Measurements from ENCODE around the gene TMTC2. TPM values are rescaled to one million over a fixed set of nuclear protein-coding genes. Genes with fewer than 3 reads are reported as not detected.

TMTC2 gene
- total and polyA plus RNA-seq, 2 donors (not counting 3 experiments of a cell fraction or from before 2014, with no cell fraction given): 4.1 to 7.8 TPM

DNA sequence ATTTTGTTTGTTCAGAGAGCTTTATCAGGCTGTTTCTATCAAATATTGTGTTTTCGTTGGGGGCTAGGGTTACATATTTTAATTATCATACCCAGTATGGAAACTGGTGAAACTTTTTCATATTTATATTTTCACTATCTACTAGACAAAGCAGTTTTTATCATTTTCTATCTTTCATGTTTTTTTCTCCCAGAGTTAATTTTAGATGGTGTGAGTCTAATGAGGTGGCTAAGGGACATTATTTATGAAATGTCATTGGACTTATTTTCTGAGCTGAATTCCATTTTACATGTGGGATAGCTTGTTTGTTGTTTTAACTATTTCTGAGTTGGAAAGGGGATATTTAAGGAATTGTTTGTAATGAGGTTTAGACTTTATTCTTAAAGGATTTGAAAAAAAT, 100.3 kb downstream of the TMTC2 start:
- dilution Hi-C loops (cut with MboI; ENCODE audit: extremely low pct_ligation_motif_present, low sequenced_read_pairs) (no loop called here), intact Hi-C loops (cut with micrococcal nuclease) (no loop called here)
- no peak overlapping the region for H3K27ac ChIP-seq (ENCODE audit: insufficient read depth, low read depth, low read length)
- no peaks in the 10 kb centered on the region for H4K20me1 ChIP-seq (replicated peaks; ENCODE audit: control insufficient read depth, extremely low read depth, insufficient read depth, low read length)
- H3K4me1 ChIP-seq (ENCODE audit: control insufficient read depth, extremely low read depth, insufficient read depth, low read length): no peaks in the 10 kb centered on the region
- FAIRE-seq: no peak
- no peak overlapping the region for H3K4me2 ChIP-seq (ENCODE audit: insufficient read depth, low read length)
- H3K9me1 ChIP-seq (replicated peaks; ENCODE audit: control insufficient read depth, extremely low read depth, insufficient read depth, low read length): no peaks in the 10 kb centered on the region
- no peaks in the 10 kb centered on the region for H3K36me3 ChIP-seq (ENCODE audit: control insufficient read depth in 2 of 2, extremely low read depth in 1 of 2, insufficient read depth in 2 of 2, low read length in 2 of 2)
- TF ChIP-seq EZH2 (IDR thresholded peaks at IDR 0.05; ENCODE audit: borderline replicate concordance, low read depth, low read length, severe bottlenecking) (no peak), JUN (IDR thresholded peaks at IDR 0.05; ENCODE audit: borderline replicate concordance, insufficient read depth, insufficient read length, low read depth) (no peak), MYC (IDR thresholded peaks at IDR 0.05; ENCODE audit: low read depth, low read length) (no peak), CTCF (IDR thresholded peaks at IDR 0.05; ENCODE audit: extremely low read depth in 1 of 2, insufficient read depth in 1 of 2, low read depth in 1 of 2, low read length in 2 of 2) (no peak), FOS (IDR thresholded peaks at IDR 0.05; ENCODE audit: borderline replicate concordance, insufficient read depth, low read length) (no peak), MAX (IDR thresholded peaks at IDR 0.05; ENCODE audit: insufficient read depth, insufficient read length) (no peak), GATA2 (IDR thresholded peaks at IDR 0.05; ENCODE audit: insufficient read depth, insufficient read length, low read depth, low read length) (no peak), POLR2A (IDR thresholded peaks at IDR 0.05; ENCODE audit: low read depth, low read length) (no peak), POLR2AphosphoS5 (IDR thresholded peaks at IDR 0.05; ENCODE audit: insufficient read depth, low read depth, low read length) (no peak)
- no TSS peak for BruUV-seq (replicated peaks)
- no peak overlapping the region for H3K9ac ChIP-seq (replicated peaks; ENCODE audit: extremely low read depth, insufficient read depth, low read length)
- H3K27me3 ChIP-seq (ENCODE audit: control insufficient read depth in 2 of 2, insufficient read depth in 2 of 2, low read length in 2 of 2): no peaks in the 10 kb centered on the region
- no peaks in the 10 kb centered on the region for H3K9me3 ChIP-seq (replicated peaks; ENCODE audit: control insufficient read depth, insufficient read depth, low read length)
- no peak for DNase-seq (ENCODE audit: low read depth, low spot score)
- H2AFZ ChIP-seq (ENCODE audit: low read depth, low read length): no peak overlapping the region
- ChIA-PET POLR2A (no interaction called here), CTCF (no interaction called here)
- H3K79me2 ChIP-seq (ENCODE audit: control insufficient read depth, insufficient read depth, low read length): no peaks in the 10 kb centered on the region
- no peak overlapping the region for H3K4me3 ChIP-seq (replicated peaks in 1 of 3; ENCODE audit: insufficient read depth in 1 of 3, low read depth in 1 of 3, low read length in 3 of 3)
